GM12865 (cell line): ENCODE measurements around the gene SULT1C2.

Experiments
- DNase-seq: peaks from one replicate; pipeline ENCODE4 v3.0.0; 2010; ENCODE audit warnings: low read depth
- H3K4me3 ChIP-seq: 2 replicates; pipeline ENCODE4 v1.5.1; 2011; ENCODE audit warnings: mild to moderate bottlenecking, low read depth, low read length, control low read depth
- CTCF ChIP-seq: IDR thresholded peaks from 2 replicates; pipeline ENCODE4 v1.5.1; 2011; ENCODE audit warnings: low read length, control low read depth, low read depth, inconsistent platforms; ENCODE audit not compliant: insufficient read depth; ENCODE audit errors: missing control alignments

SULT1C2 gene

GRCh38 chr2:108285616-108286015, 3.1 kb upstream of the SULT1C2 start:
- no peak for DNase-seq
- TF ChIP-seq CTCF, result no peak
- H3K4me3 ChIP-seq, result no peak overlapping the region

GRCh38 chr2:108287169-108287568, 1.5 kb upstream of the SULT1C2 start:
- no peak overlapping the region for H3K4me3 ChIP-seq
- no peak for TF ChIP-seq CTCF
- DNase-seq, result no peak

- TF ChIP-seq CTCF, result no peak
- no peak for DNase-seq
- no peak overlapping the region for H3K4me3 ChIP-seq
Observed at GRCh38 chr2:108293850-108294249, 5.2 kb downstream of the SULT1C2 start.

GRCh38 chr2:108297436-108298141, 8.9 kb downstream of the SULT1C2 start:
- no peak overlapping the region for H3K4me3 ChIP-seq
- no peak for DNase-seq
- no peak for TF ChIP-seq CTCF

GRCh38 chr2:108301558-108301957, 12.9 kb downstream of the SULT1C2 start:
- H3K4me3 ChIP-seq, result no peak overlapping the region
- TF ChIP-seq CTCF, result no peak
- no peak for DNase-seq

- no peak for TF ChIP-seq CTCF
- peak; percentile 46 for DNase-seq
- H3K4me3 ChIP-seq, result no peak overlapping the region
Observed at GRCh38 chr2:108304975-108305374, 16.3 kb downstream of the SULT1C2 start.

GRCh38 chr2:108305901-108306300, 17.2 kb downstream of the SULT1C2 start:
- no peak overlapping the region for H3K4me3 ChIP-seq
- no peak for TF ChIP-seq CTCF
- DNase-seq, result no peak
